Measurements from ENCODE around the gene RAB7A. TPM values are rescaled to one million over a fixed set of nuclear protein-coding genes. Genes with fewer than 3 reads are reported as not detected.

Gene RAB7A
- total and polyA plus RNA-seq, 10 of the 15 experiments (the other 5 are each of a cell fraction or from before 2014, with no cell fraction given), result 40.3 to 212 (median 160) TPM

- TF ChIP-seq BCLAF1 (IDR thresholded peaks at IDR 0.05), result no peak
- TF ChIP-seq IRF4 (IDR thresholded peaks at IDR 0.05; ENCODE audit: low read depth, low read length), result no peak
- no peak for TF ChIP-seq DPF2 (IDR thresholded peaks at IDR 0.05)
- no peak for TF ChIP-seq SPI1 (IDR thresholded peaks at IDR 0.05; ENCODE audit: borderline replicate concordance, insufficient read depth, low read depth, low read length)
- TF ChIP-seq ATF2 (IDR thresholded peaks at IDR 0.05; ENCODE audit: low read length), result no peak
- TF ChIP-seq BACH1 (IDR thresholded peaks at IDR 0.05; ENCODE audit: borderline replicate concordance), result no peak
- no peak for TF ChIP-seq IKZF1 (conservative IDR thresholded peaks at IDR 0.05)
- no peak for TF ChIP-seq EZH2 (IDR thresholded peaks at IDR 0.05; ENCODE audit: borderline replicate concordance, control insufficient read depth, low read depth, low read length)
- no peak for TF ChIP-seq NKRF (conservative IDR thresholded peaks at IDR 0.05)
- no peak for TF ChIP-seq E4F1 (IDR thresholded peaks at IDR 0.05; ENCODE audit: borderline replicate concordance, partially characterized antibody)
These were observed 50.0 kb downstream of the RAB7A start (continued) for GRCh38 chr3:128775906-128776542.

Measured in GM12878 (cell line).